Uterus (tissue), 4 donors: ENCODE results near the gene EWSR1. TPM values are rescaled to one million over a fixed set of nuclear protein-coding genes. Genes with fewer than 3 reads are reported as not detected.

Experiments
- DNase-seq, 2 donors: peaks; one replicate each; pipeline ENCODE4 v3.0.0-alpha.2; 2019 to 2020
- H3K27ac ChIP-seq, 2 donors: fragments of 200-600 bp; sonication (generic); 1 replicate in 1 of 2; 2 replicates in 1 of 2; pipeline ENCODE4 v1.5.1; 2016 to 2018
- H3K27me3 ChIP-seq, 2 donors: fragments of 200-600 bp; sonication (generic); one replicate each; pipeline ENCODE4 v1.5.1; 2018 to 2019; ENCODE audit warnings: control low read depth in 1 of 2
- H3K36me3 ChIP-seq, 2 donors: fragments of 200-600 bp; sonication (generic); one replicate each; pipeline ENCODE4 v1.5.1; 2019; ENCODE audit warnings: control low read depth in 1 of 2
- H3K4me1 ChIP-seq, 2 donors: fragments of 200-600 bp; sonication (generic); one replicate each; pipeline ENCODE4 v1.5.1; 2018 to 2019; ENCODE audit warnings: control low read depth in 1 of 2
- H3K4me3 ChIP-seq, 2 donors: fragments of 200-600 bp; sonication (generic); 1 replicate in 1 of 2; 2 replicates in 1 of 2; pipeline ENCODE4 v1.5.1; 2018 to 2019; ENCODE audit warnings: mild to moderate bottlenecking in 1 of 2
- H3K9me3 ChIP-seq, 2 donors: fragments of 200-600 bp; sonication (generic); one replicate each; pipeline ENCODE4 v1.5.1; 2019; ENCODE audit warnings: control low read depth in 1 of 2
- CTCF ChIP-seq, 4 experiments: fragments of 200-600 bp in 2 of 4; fragments of 450-650 bp in 2 of 4; sonication (generic) in 2 of 4; IDR thresholded peaks; one replicate each; pipeline ENCODE4 v1.5.1; 2016 to 2019; ENCODE audit warnings: antibody characterized with exemption in 4 of 4, mild to moderate bottlenecking in 2 of 4, moderate library complexity in 1 of 4
- POLR2A ChIP-seq, 2 donors: fragments of 450-650 bp; IDR thresholded peaks; one replicate each; pipeline ENCODE4 v1.6.1; 2016; ENCODE audit warnings: antibody characterized with exemption in 2 of 2, mild to moderate bottlenecking in 1 of 2, moderate library complexity in 1 of 2
- intact Hi-C: fragments of 100-400 bp; cut with DNase I; formaldehyde crosslinking; loops from one replicate; pipeline ENCODE4 v1.15.1; 2023; ENCODE audit warnings: low total_unique reads
- total RNA-seq, 4 donors: library from RNA; depleted of rRNA in 3 of 4; stranded (reverse); fragments of >200 nt in 3 of 4; gene quantifications; one replicate each; pipeline versions ENCODE4 v1.1.0 to v1.2.4, GENCODE V29; 2014 to 2023
- donor health status: DM: yes; HTN: yes; CAD: no.

EWSR1 gene
- total RNA-seq, 4 donors from 2014 or later = 120 to 221 (median 137) TPM

- H3K4me1 ChIP-seq = no peaks in the 10 kb centered on the region
- H3K9me3 ChIP-seq = no peaks in the 10 kb centered on the region
- intact Hi-C loops = no loop called here
- DNase-seq = no peak
- no peaks in the 10 kb centered on the region for H3K36me3 ChIP-seq
- TF ChIP-seq CTCF (IDR thresholded peaks at IDR 0.05) (no peak), POLR2A (IDR thresholded peaks at IDR 0.05) (no peak)
- H3K27me3 ChIP-seq = no peaks in the 10 kb centered on the region
- no peak overlapping the region for H3K27ac ChIP-seq
- no peak overlapping the region for H3K4me3 ChIP-seq
Measured at GRCh38 chr22:29263791-29264276, 4.2 kb upstream of the EWSR1 start.

- Histone ChIP-seq H3K4me3 (no peak overlapping the region), H3K4me1 (no peaks in the 10 kb centered on the region), H3K27ac (no peak overlapping the region), H3K27me3 (no peaks in the 10 kb centered on the region), H3K9me3 (no peaks in the 10 kb centered on the region), H3K36me3 (no peaks in the 10 kb centered on the region)
- intact Hi-C loops = no loop called here
- DNase-seq = no peak
- TF ChIP-seq CTCF (IDR thresholded peaks at IDR 0.05) = no peak
- no peak for TF ChIP-seq POLR2A (IDR thresholded peaks at IDR 0.05)
Measured at GRCh38 chr22:29265305-29265704, 2.8 kb upstream of the EWSR1 start.

GRCh38 chr22:29265929-29266328 lies 2.1 kb upstream of the EWSR1 start:
- Histone ChIP-seq H3K27ac (peak overlapping the region; percentile 97 to 98), H3K27me3 (no peaks in the 10 kb centered on the region), H3K9me3 (no peaks in the 10 kb centered on the region), H3K36me3 (no peaks in the 10 kb centered on the region), H3K4me3 (no peak overlapping the region), H3K4me1 (no peaks in the 10 kb centered on the region)
- TF ChIP-seq POLR2A (IDR thresholded peaks at IDR 0.05) = no peak
- intact Hi-C loops = no loop called here
- DNase-seq = no peak

GRCh38 chr22:29266564-29267461 lies 1.3 kb upstream of the EWSR1 start:
- no peak for DNase-seq
- Histone ChIP-seq H3K27me3 (no peaks in the 10 kb centered on the region), H3K9me3 (no peaks in the 10 kb centered on the region), H3K4me1 (peaks cover under 1 to 5% of the 10 kb centered on the region in 2 donors), H3K27ac (peak overlapping the region; percentile 97 to 98), H3K4me3 (peak overlapping the region; percentile 58 to 86), H3K36me3 (no peaks in the 10 kb centered on the region)
- intact Hi-C loops = no loop called here
- no peak for TF ChIP-seq POLR2A (IDR thresholded peaks at IDR 0.05)
- no peak for TF ChIP-seq CTCF (IDR thresholded peaks at IDR 0.05)

- TF ChIP-seq CTCF (IDR thresholded peaks at IDR 0.05) = no peak
- TF ChIP-seq POLR2A (IDR thresholded peaks at IDR 0.05) = no peak
- Histone ChIP-seq H3K27ac (peak overlapping the region; percentile 97 to 98), H3K9me3 (no peaks in the 10 kb centered on the region), H3K27me3 (no peaks in the 10 kb centered on the region), H3K4me3 (peak overlapping the region; percentile 58 to 86), H3K4me1 (peaks cover 5 to 7% of the 10 kb centered on the region in 2 donors), H3K36me3 (no peaks in the 10 kb centered on the region)
- no peak for DNase-seq
- intact Hi-C loops = no loop called here
Measured at GRCh38 chr22:29267462-29267857, 608 bp upstream of the EWSR1 start.
